ENCODE results near the gene KHDC4.

GRCh38 chr1:155947741-155948140 lies 13.5 kb upstream of the KHDC4 start:
- TF ChIP-seq BCL11A (tag by site-specific recombination; IDR thresholded peaks at IDR 0.05; ENCODE audit: low read depth) (no peak), CTCF (tag by site-specific recombination; IDR thresholded peaks at IDR 0.05) (no peak), ZBTB1 (tag by site-specific recombination; IDR thresholded peaks at IDR 0.05) (no peak), ZBTB10 (tag by site-specific recombination; IDR thresholded peaks at IDR 0.05) (no peak), ZNF544 (tag by site-specific recombination; IDR thresholded peaks at IDR 0.05) (no peak)
- TF ChIP-seq, protein P1, sequence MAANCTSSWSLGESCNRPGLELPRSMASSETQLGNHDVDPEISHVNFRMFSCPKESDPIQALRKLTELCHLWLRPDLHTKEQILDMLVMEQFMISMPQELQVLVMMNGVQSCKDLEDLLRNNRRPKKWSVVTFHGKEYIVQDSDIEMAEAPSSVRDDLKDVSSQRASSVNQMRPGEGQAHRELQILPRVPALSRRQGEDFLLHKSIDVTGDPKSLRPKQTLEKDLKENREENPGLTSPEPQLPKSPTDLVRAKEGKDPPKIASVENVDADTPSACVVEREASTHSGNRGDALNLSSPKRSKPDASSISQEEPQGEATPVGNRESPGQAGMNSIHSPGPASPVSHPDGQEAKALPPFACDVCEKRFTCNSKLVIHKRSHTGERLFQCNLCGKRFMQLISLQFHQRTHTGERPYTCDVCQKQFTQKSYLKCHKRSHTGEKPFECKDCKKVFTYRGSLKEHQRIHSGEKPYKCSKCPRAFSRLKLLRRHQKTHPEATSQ (tag by site-specific recombination; IDR thresholded peaks at IDR 0.05), result no peak

Measured in HEK293 (cell line).